Measurements from ENCODE around the gene POFUT2. TPM values are rescaled to one million over a fixed set of nuclear protein-coding genes. Genes with fewer than 3 reads are reported as not detected.

The POFUT2 gene
- total RNA-seq, 1 experiment from 2014 or later = 25.1 TPM

GRCh38 chr21:45324489-45325205 is 37.0 kb upstream of the POFUT2 start:
- BruUV-seq (replicated peaks) = no TSS peak
- no peak for DNase-seq (ENCODE audit: low spot score)
- CTCF ChIA-PET = interaction anchor here (0.5 kb wide), 1 partner anchor 186 kb away, joined by 8 read pairs; no protein-coding TSS in a partner anchor
- no peak for TF ChIP-seq EZH2 (IDR thresholded peaks at IDR 0.05; ENCODE audit: borderline replicate concordance, low read depth, low read length, poor library complexity, severe bottlenecking)
- TF ChIP-seq CTCF (conservative IDR thresholded peaks at IDR 0.05; ENCODE audit: low read depth, low read length) = no peak
- Histone ChIP-seq H3K27me3 (replicated peaks; ENCODE audit: insufficient read depth, low read depth, low read length, poor library complexity) (no peaks in the 10 kb centered on the region), H3K27ac (ENCODE audit: low read depth, low read length, poor library complexity, severe bottlenecking) (no peak overlapping the region), H3K9me3 (ENCODE audit: low read depth, low read length, poor library complexity, severe bottlenecking) (no peaks in the 10 kb centered on the region), H3K4me3 (ENCODE audit: low read depth, low read length, poor library complexity, severe bottlenecking) (no peak overlapping the region), H3K4me1 (ENCODE audit: insufficient read depth, low read length, poor library complexity, severe bottlenecking) (no peaks in the 10 kb centered on the region), H3K36me3 (ENCODE audit: insufficient read depth, low read length, poor library complexity, severe bottlenecking) (no peaks in the 10 kb centered on the region)
- intact Hi-C loops (cut with micrococcal nuclease; ENCODE audit: unreplicated experiment) = no loop called here
- POLR2A ChIA-PET (ENCODE audit: low non-redundant PET) = no interaction called here

- DNase-seq (ENCODE audit: low spot score) = no peak
- no TSS peak for BruUV-seq (replicated peaks)
- no peaks in the 10 kb centered on the region for H3K9me3 ChIP-seq (ENCODE audit: low read depth, low read length, poor library complexity, severe bottlenecking)
- H3K4me1 ChIP-seq (ENCODE audit: insufficient read depth, low read length, poor library complexity, severe bottlenecking) = no peaks in the 10 kb centered on the region
- no peaks in the 10 kb centered on the region for H3K27me3 ChIP-seq (replicated peaks; ENCODE audit: insufficient read depth, low read depth, low read length, poor library complexity)
- intact Hi-C loops (cut with micrococcal nuclease; ENCODE audit: unreplicated experiment) = no loop called here
- TF ChIP-seq CTCF (conservative IDR thresholded peaks at IDR 0.05; ENCODE audit: low read depth, low read length) (no peak), EZH2 (IDR thresholded peaks at IDR 0.05; ENCODE audit: borderline replicate concordance, low read depth, low read length, poor library complexity, severe bottlenecking) (no peak)
- POLR2A ChIA-PET (ENCODE audit: low non-redundant PET) = no interaction called here
- H3K36me3 ChIP-seq (ENCODE audit: insufficient read depth, low read length, poor library complexity, severe bottlenecking) = no peaks in the 10 kb centered on the region
- CTCF ChIA-PET = no interaction called here
- no peak overlapping the region for H3K27ac ChIP-seq (ENCODE audit: low read depth, low read length, poor library complexity, severe bottlenecking)
- no peak overlapping the region for H3K4me3 ChIP-seq (ENCODE audit: low read depth, low read length, poor library complexity, severe bottlenecking)
Observed at GRCh38 chr21:45323487-45324311, 36.0 kb upstream of the POFUT2 start.

- H3K4me3 ChIP-seq (ENCODE audit: low read depth, low read length, poor library complexity, severe bottlenecking) = no peak overlapping the region
- no peaks in the 10 kb centered on the region for H3K4me1 ChIP-seq (ENCODE audit: insufficient read depth, low read length, poor library complexity, severe bottlenecking)
- no peaks in the 10 kb centered on the region for H3K27me3 ChIP-seq (replicated peaks; ENCODE audit: insufficient read depth, low read depth, low read length, poor library complexity)
- TF ChIP-seq CTCF (conservative IDR thresholded peaks at IDR 0.05; ENCODE audit: low read depth, low read length) = no peak
- no peak for TF ChIP-seq EZH2 (IDR thresholded peaks at IDR 0.05; ENCODE audit: borderline replicate concordance, low read depth, low read length, poor library complexity, severe bottlenecking)
- no peak overlapping the region for H3K27ac ChIP-seq (ENCODE audit: low read depth, low read length, poor library complexity, severe bottlenecking)
- H3K9me3 ChIP-seq (ENCODE audit: low read depth, low read length, poor library complexity, severe bottlenecking) = no peaks in the 10 kb centered on the region
- ChIA-PET POLR2A (ENCODE audit: low non-redundant PET) (no interaction called here), CTCF (no interaction called here)
- H3K36me3 ChIP-seq (ENCODE audit: insufficient read depth, low read length, poor library complexity, severe bottlenecking) = no peaks in the 10 kb centered on the region
- no peak for DNase-seq (ENCODE audit: low spot score)
- BruUV-seq (replicated peaks) = no TSS peak
- intact Hi-C loops (cut with micrococcal nuclease; ENCODE audit: unreplicated experiment) = no loop called here
Observed at GRCh38 chr21:45322960-45323461, 35.3 kb upstream of the POFUT2 start.
